Measurements from ENCODE around the gene HPS4.

DNA sequence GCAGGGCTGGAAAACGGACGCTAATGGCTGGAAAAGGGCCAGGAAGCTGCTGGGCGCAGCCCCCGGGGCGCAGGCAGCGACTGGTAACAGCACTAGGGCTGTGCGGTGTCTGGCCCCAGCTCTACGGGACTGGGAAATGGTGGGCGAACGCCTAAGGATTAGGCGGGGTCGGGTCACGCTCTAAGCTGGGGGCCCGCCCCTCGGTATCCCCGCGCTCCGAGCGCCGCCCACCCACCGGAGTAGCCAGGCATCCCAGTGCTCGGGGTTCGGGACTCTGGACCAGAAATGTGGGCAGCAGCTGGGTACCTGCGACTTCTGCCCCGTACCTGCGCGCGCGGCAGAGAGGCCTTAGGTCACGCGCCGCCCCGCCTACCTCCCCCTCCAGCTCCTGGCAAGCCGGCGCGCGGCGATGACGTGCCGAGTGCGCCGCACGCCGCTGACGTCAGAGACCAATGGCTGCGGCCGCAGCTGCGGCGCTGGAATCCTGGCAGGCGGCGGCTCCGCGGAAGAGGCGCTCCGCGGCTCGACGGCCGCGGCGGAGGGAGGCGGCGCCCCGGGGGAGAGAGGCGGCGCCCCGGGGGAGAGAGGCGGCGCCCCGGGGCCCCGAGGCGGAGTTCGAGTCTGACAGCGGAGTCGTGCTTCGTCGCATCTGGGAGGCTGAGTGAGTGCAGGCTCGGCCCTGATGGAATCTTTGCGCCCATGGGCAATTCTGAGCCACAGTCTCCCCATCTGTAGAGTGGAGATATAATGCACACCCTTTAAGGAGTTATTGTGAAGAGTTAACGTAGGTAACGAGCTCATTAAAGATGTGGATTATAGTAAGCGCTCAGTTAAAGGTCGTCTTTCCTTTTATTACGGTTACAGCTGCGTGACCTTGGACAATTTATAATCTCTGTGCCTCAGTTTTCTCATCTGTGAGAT, at the start of gene HPS4, which contains the start of gene SRRD:
- TF ChIP-seq, protein P1, sequence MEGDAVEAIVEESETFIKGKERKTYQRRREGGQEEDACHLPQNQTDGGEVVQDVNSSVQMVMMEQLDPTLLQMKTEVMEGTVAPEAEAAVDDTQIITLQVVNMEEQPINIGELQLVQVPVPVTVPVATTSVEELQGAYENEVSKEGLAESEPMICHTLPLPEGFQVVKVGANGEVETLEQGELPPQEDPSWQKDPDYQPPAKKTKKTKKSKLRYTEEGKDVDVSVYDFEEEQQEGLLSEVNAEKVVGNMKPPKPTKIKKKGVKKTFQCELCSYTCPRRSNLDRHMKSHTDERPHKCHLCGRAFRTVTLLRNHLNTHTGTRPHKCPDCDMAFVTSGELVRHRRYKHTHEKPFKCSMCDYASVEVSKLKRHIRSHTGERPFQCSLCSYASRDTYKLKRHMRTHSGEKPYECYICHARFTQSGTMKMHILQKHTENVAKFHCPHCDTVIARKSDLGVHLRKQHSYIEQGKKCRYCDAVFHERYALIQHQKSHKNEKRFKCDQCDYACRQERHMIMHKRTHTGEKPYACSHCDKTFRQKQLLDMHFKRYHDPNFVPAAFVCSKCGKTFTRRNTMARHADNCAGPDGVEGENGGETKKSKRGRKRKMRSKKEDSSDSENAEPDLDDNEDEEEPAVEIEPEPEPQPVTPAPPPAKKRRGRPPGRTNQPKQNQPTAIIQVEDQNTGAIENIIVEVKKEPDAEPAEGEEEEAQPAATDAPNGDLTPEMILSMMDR (IDR thresholded peaks at IDR 0.05) = no peak
- no peak for TF ChIP-seq ZFX (IDR thresholded peaks at IDR 0.05; ENCODE audit: borderline replicate concordance)
